AG09319 (cell line): ENCODE measurements around the gene CFAP45.

ENCODE experiments used
- DNase-seq: peaks from one replicate; pipeline ENCODE4 v3.0.0-alpha.2; 2010; ENCODE audit warnings: low read depth; ENCODE audit errors: extremely low read depth
- TF ChIP-seq, protein P1 (sequence below): IDR thresholded peaks from 2 replicates; pipeline ENCODE4 v1.5.1; 2011; ENCODE audit warnings: low read depth, mild to moderate bottlenecking, inconsistent platforms, low read length, moderate library complexity

CFAP45 gene

DNA sequence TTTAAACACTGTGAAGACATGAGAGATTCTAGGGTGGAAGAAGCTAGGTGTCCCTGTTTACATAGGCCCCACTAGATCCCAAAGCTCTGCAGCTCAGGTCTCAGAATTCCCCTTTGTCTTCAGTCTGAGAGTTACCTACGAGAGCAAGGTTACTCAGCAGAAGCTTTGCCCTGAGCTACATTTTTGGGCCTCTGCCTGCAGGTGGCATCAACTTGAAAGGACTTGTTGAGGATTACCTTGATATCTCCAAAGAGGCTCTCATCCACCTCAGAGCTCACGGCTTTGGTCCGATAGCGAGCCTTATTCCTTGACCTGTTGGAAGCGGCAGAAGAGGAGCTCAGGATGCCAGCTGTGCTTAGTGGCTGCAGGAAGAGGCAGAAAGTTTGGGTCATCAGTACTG is 7.0 kb downstream of the CFAP45 start:
- no peak for DNase-seq
- TF ChIP-seq, protein P1, sequence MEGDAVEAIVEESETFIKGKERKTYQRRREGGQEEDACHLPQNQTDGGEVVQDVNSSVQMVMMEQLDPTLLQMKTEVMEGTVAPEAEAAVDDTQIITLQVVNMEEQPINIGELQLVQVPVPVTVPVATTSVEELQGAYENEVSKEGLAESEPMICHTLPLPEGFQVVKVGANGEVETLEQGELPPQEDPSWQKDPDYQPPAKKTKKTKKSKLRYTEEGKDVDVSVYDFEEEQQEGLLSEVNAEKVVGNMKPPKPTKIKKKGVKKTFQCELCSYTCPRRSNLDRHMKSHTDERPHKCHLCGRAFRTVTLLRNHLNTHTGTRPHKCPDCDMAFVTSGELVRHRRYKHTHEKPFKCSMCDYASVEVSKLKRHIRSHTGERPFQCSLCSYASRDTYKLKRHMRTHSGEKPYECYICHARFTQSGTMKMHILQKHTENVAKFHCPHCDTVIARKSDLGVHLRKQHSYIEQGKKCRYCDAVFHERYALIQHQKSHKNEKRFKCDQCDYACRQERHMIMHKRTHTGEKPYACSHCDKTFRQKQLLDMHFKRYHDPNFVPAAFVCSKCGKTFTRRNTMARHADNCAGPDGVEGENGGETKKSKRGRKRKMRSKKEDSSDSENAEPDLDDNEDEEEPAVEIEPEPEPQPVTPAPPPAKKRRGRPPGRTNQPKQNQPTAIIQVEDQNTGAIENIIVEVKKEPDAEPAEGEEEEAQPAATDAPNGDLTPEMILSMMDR: no peak

DNA sequence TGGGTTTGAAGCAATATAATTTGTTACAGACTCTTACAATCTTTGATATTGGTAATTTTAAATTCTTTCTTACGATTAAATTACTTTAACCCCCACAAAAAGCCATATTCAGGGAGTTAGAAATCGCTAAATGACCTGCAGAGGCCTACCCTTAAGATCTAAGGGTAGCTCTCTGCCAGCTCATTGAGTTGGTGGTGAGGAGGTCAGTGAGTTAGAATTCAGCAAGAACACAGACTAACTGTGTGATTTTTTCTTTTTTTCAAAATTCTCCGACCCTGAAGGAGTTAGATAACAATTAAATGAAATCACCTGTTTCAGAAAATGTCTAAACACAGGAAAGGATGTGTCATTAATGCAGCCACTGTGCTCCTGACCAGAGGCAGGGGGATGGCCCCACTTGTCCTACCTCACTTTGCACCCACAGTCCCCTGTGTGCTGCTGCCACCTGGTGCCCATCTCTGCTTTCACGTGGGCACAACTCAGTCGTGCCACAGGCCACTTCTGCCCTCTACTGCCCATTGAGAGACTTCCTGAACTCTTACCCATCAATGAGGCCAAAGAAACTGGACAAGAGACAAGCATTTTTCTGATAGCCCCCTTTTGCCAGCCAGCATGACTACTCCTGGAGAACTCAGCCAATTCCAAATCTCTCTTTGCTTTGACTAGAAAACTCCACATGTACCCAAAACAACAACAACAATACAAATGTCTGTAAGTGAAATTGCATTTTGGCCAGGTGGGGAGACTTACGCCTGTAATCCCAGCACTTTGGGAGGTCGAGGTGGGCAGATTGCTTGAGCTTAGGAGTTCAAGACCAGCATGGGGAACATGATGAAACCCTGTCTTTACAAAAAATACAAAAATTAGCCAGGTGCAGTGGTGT is 8.4 kb downstream of the CFAP45 start:
- peak; percentile 77 for DNase-seq
- TF ChIP-seq, protein P1: peak; percentile 100

DNA sequence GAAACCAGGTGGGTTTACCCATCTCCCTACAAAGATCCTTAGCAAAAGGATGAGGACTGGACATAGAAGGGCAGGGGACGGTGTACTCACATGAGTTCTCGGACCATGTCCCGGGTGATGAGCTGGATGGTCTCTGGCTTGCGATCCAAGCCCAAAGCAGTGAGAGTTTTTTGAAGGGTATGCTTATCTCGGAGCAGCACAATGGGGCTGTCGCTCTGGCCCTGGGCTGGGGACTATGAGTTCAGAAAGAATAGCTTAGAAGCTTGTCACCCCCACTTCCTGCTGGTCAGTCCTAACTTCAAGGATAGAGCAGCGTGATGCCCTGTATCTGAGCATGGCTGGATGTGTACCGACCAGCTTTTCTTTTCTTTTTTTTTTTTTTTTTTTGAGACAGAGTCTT is 9.6 kb downstream of the CFAP45 start:
- DNase-seq: no peak
- TF ChIP-seq, protein P1: no peak

DNA sequence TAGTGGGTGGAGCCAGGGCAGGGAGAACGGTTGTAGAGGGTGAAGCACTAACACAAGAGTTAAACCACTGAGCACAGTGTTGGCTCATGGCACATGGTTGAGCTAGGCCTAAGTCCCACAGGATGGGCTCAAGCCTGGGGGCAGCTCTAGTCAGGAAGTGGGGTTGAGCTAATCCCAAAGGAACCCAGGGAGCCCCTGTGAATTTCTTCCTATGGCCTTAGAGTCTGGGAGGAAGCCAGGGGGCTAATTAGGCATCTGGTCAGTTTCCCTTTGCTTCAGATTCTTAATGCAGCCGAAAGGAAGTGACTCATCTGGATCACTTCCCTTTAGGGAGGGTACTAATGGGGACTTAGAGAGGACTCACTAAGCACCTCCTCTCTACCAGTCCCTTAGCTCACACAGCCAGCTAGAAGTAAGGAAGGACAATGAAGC is 10.1 kb downstream of the CFAP45 start:
- TF ChIP-seq, protein P1: no peak
- peak; percentile 80 for DNase-seq

DNA sequence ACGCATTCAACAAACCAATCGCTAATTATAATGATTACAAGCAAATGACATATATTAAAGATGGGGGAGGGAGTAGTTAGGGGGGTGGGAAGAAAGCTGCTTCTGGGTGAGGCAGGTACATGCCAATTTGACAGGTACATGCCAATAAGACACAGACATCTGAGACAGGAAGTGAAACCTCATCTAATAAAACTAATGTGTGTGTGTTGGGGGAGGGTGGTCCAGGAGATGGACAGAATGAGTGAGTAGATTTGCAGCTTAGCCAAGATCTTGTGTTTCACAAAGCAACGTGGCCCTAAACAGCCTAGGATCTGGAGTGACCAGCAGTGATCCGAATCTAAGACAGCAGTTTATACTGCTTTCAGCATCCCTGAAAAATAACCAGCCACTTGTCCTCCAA is 10.8 kb downstream of the CFAP45 start:
- TF ChIP-seq, protein P1: no peak
- no peak for DNase-seq

DNA sequence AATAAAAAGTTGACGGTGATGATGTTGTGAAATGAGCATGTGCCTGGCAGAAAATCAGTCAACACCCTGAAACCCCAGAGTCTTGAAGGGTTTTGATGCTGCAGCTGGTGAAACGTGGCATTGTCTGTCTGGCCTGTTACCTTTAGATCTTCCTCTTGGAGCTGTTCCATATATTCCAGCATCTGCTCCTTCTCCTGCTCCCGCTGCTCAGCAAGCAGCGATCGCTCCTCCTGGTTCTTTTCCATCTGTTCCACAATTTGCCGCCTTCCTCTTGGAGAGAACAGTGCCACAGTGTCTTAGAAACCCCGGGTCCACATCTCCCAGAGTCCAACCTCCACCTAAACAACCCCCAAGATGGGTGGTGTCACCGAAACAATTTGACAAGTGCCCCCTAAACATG is 15.7 kb downstream of the CFAP45 start:
- TF ChIP-seq, protein P1: no peak
- DNase-seq: no peak

DNA sequence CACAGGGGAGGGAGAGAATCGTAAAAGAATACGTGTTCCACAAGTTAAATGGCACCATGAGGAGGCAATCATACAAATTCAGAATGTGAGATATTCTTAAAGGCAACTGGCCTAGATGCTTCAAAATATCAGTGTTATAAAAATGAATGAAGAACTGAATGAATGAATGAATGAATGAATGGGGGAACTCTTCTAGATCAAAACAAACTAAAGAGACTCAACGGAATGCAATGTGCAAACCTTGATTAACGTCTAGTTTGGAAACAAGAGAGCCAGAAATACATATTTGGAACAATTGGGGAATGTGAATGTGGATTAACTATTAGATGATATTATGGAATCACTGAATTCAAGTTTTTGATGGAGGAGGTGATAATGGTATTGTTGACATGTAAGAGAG is 16.8 kb downstream of the CFAP45 start:
- DNase-seq: no peak
- TF ChIP-seq, protein P1: no peak
